Spleen (tissue), 7 donors: ENCODE results near the gene PRKCE.

Experiments used
- POLR2A ChIP-seq, 3 donors: fragments of 450-650 bp; IDR thresholded peaks; one replicate each; pipeline ENCODE4 v1.5.1; 2017; ENCODE audit warnings: antibody characterized with exemption in 3 of 3, mild to moderate bottlenecking in 1 of 3
- POLR2AphosphoS5 ChIP-seq, 3 donors: sonication (generic); formaldehyde crosslinking; IDR thresholded peaks; one replicate each; pipeline ENCODE4 v1.5.1; 2017; ENCODE audit warnings: antibody characterized with exemption in 3 of 3
- TF ChIP-seq, protein P1 (sequence below), 11 experiments: fragments of 200-600 bp in 7 of 11; fragments of 450-650 bp in 4 of 11; sonication (generic) in 4 of 11; IDR thresholded peaks in 8 of 11; conservative IDR thresholded peaks in 3 of 11; 1 replicate in 7 of 11; 2 replicates in 4 of 11; pipeline versions ENCODE4 v1.4.0 to v1.8.0; 2016 to 2021; ENCODE audit warnings: antibody characterized with exemption in 11 of 11, inconsistent platforms in 4 of 11, mild to moderate bottlenecking in 1 of 11
- donor health status: DM: no; HTN: no; CAD: no; lungs with moderate emphysema.
- donor health status: DM: no; HTN: no; CAD: no.
- donor health status: DM: no; HTN: no; CAD: no.

DNA sequence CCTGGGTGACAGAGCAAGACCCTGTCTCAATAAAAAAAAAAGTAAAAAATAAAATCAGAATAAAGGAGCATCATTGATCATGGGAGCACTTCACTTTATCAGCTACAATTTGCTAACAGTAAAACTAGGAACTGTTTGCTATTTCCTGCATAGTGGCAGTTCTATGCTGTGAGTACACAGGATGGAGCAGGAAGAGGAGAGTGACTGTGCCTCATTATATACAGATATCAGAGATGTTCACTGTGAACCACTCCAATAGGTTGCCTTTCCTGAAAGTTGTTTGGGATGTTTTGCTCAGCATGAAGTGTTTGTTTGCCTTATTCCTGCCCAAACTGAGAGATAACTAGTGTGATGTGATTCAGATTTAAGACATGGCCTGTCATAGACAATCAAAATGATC is 494.4 kb downstream of the PRKCE start:
- TF ChIP-seq, protein P1, sequence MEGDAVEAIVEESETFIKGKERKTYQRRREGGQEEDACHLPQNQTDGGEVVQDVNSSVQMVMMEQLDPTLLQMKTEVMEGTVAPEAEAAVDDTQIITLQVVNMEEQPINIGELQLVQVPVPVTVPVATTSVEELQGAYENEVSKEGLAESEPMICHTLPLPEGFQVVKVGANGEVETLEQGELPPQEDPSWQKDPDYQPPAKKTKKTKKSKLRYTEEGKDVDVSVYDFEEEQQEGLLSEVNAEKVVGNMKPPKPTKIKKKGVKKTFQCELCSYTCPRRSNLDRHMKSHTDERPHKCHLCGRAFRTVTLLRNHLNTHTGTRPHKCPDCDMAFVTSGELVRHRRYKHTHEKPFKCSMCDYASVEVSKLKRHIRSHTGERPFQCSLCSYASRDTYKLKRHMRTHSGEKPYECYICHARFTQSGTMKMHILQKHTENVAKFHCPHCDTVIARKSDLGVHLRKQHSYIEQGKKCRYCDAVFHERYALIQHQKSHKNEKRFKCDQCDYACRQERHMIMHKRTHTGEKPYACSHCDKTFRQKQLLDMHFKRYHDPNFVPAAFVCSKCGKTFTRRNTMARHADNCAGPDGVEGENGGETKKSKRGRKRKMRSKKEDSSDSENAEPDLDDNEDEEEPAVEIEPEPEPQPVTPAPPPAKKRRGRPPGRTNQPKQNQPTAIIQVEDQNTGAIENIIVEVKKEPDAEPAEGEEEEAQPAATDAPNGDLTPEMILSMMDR (IDR thresholded peaks at IDR 0.05 in 8 of 11, conservative IDR thresholded peaks at IDR 0.05 in 3 of 11), result no peak
- TF ChIP-seq POLR2AphosphoS5 (IDR thresholded peaks at IDR 0.05) (no peak), POLR2A (IDR thresholded peaks at IDR 0.05) (no peak)
